ENCODE results near the gene COX7A2. TPM values are rescaled to one million over a fixed set of nuclear protein-coding genes. Genes with fewer than 3 reads are reported as not detected.
A peak's percentile ranks its signal among the peaks of the same experiment; 100 is the strongest.

Gene COX7A2
- total RNA-seq, 4 donors from 2014 or later, result 94.9 to 246 (median 192) TPM

GRCh38 chr6:75287424-75287823 lies 43.8 kb upstream of the COX7A2 start:
- no peaks in the 10 kb centered on the region for H3K36me3 ChIP-seq
- no peak overlapping the region for H3K27ac ChIP-seq
- no peaks in the 10 kb centered on the region for H3K9me3 ChIP-seq
- no peak for DNase-seq
- peaks cover 0 to 15% (median 0%) of the 10 kb centered on the region in 4 donors for H3K4me1 ChIP-seq
- TF ChIP-seq POLR2A (IDR thresholded peaks at IDR 0.05), result no peak
- TF ChIP-seq CTCF (IDR thresholded peaks at IDR 0.05), result no peak
- no peaks in the 10 kb centered on the region for H3K27me3 ChIP-seq
- H3K4me3 ChIP-seq, result no peak overlapping the region

- H3K4me1 ChIP-seq, result peaks cover 0 to 19% (median under 1%) of the 10 kb centered on the region in 4 donors
- no peak overlapping the region for H3K27ac ChIP-seq
- H3K9me3 ChIP-seq, result no peaks in the 10 kb centered on the region
- H3K27me3 ChIP-seq, result no peaks in the 10 kb centered on the region
- TF ChIP-seq CTCF (IDR thresholded peaks at IDR 0.05) (no peak), POLR2A (IDR thresholded peaks at IDR 0.05) (no peak)
- no peak overlapping the region for H3K4me3 ChIP-seq
- no peak for DNase-seq
- no peaks in the 10 kb centered on the region for H3K36me3 ChIP-seq
These were observed 43.4 kb upstream of the COX7A2 start for GRCh38 chr6:75286955-75287354.

- TF ChIP-seq POLR2A (IDR thresholded peaks at IDR 0.05) (no peak), CTCF (IDR thresholded peaks at IDR 0.05) (no peak)
- Histone ChIP-seq H3K4me1 (peaks cover 0 to 36% (median 3%) of the 10 kb centered on the region in 4 donors), H3K36me3 (no peaks in the 10 kb centered on the region), H3K27me3 (no peaks in the 10 kb centered on the region), H3K9me3 (no peaks in the 10 kb centered on the region), H3K27ac (peak overlapping the region; percentile 85 to 95 (median 90)), H3K4me3 (peak overlapping the region; percentile 76 to 96 (median 92))
- DNase-seq, result no peak
These were observed 41.7 kb upstream of the COX7A2 start for GRCh38 chr6:75285283-75285639.

- Histone ChIP-seq H3K36me3 (no peaks in the 10 kb centered on the region), H3K27me3 (no peaks in the 10 kb centered on the region), H3K4me1 (peaks cover 0 to 38% (median 3%) of the 10 kb centered on the region in 4 donors), H3K9me3 (no peaks in the 10 kb centered on the region), H3K4me3 (peak within 1 kb of the TSS; percentile 76 to 96 (median 92)), H3K27ac (peak within 1 kb of the TSS; percentile 85 to 95 (median 90))
- TF ChIP-seq CTCF (IDR thresholded peaks at IDR 0.05), result no peak
- TF ChIP-seq POLR2A (IDR thresholded peaks at IDR 0.05), result peak; percentile 69 to 92
- DNase-seq, result peak; percentile 92 to 99 (median 97)
These were observed 41.2 kb upstream of the COX7A2 start, which contains the start of gene TMEM30A for GRCh38 chr6:75284632-75285282. Gene TMEM30A (minus strand): TSS chr6:75284792. CDS start chr6:75284638, 154 bp downstream.

GRCh38 chr6:75283907-75284631 lies 40.5 kb upstream of the COX7A2 start:
- DNase-seq, result peak in 2 of 3 donors; percentile 24 to 49
- H3K36me3 ChIP-seq, result no peaks in the 10 kb centered on the region
- peaks cover 0 to 38% (median 3%) of the 10 kb centered on the region in 4 donors for H3K4me1 ChIP-seq
- TF ChIP-seq CTCF (IDR thresholded peaks at IDR 0.05), result no peak
- TF ChIP-seq POLR2A (IDR thresholded peaks at IDR 0.05), result no peak
- peak overlapping the region; percentile 76 to 96 (median 92) for H3K4me3 ChIP-seq
- no peaks in the 10 kb centered on the region for H3K27me3 ChIP-seq
- H3K27ac ChIP-seq, result peak overlapping the region; percentile 85 to 95 (median 90)
- no peaks in the 10 kb centered on the region for H3K9me3 ChIP-seq
